Skeletal muscle satellite cell (primary cell): Measurements from ENCODE around the gene SORBS2.
A peak's percentile ranks its signal among the peaks of the same experiment; 100 is the strongest.

Experiments used
- H3K27me3 ChIP-seq: 2 replicates; pipeline ENCODE4 v1.7.0; 2013; ENCODE audit warnings: low read length; ENCODE audit not compliant: control insufficient read depth, insufficient read depth
- H3K36me3 ChIP-seq: 2 replicates; pipeline ENCODE4 v1.7.0; 2013; ENCODE audit warnings: mild to moderate bottlenecking, control low read depth, low read length; ENCODE audit not compliant: insufficient read depth
- H3K4me1 ChIP-seq: 2 replicates; pipeline ENCODE4 v1.7.0; 2013; ENCODE audit warnings: low read length; ENCODE audit not compliant: control insufficient read depth, insufficient read depth
- H3K4me2 ChIP-seq: 2 replicates; pipeline ENCODE4 v1.7.0; 2013; ENCODE audit warnings: mild to moderate bottlenecking, low read length
- H3K4me3 ChIP-seq: 2 replicates; pipeline ENCODE4 v1.7.0; 2013; ENCODE audit warnings: low read length
- H3K9ac ChIP-seq: 2 replicates; pipeline ENCODE4 v1.7.0; 2013; ENCODE audit warnings: mild to moderate bottlenecking, low read depth, low read length, moderate library complexity
- H3K9me3 ChIP-seq: replicated peaks from 2 replicates; pipeline ENCODE4 v1.7.0; 2013; ENCODE audit warnings: mild to moderate bottlenecking, control low read depth, low read length

The SORBS2 gene

GRCh38 chr4:185813133-185813532 lies 1.1 kb upstream of the SORBS2 start:
- Histone ChIP-seq H3K36me3 (no peaks in the 10 kb centered on the region), H3K9ac (no peak overlapping the region)

GRCh38 chr4:185810746-185811508 lies 1.1 kb downstream of the SORBS2 start:
- Histone ChIP-seq H3K27me3 (no peaks in the 10 kb centered on the region), H3K36me3 (no peaks in the 10 kb centered on the region), H3K9me3 (no peaks in the 10 kb centered on the region), H3K4me1 (peaks cover 9% of the 10 kb centered on the region), H3K9ac (no peak overlapping the region), H3K4me2 (peak overlapping the region; percentile 64), H3K4me3 (no peak overlapping the region)

More at GRCh38 chr4:185813133-185813532, 1.1 kb upstream of the SORBS2 start:
- Histone ChIP-seq H3K9me3 (no peaks in the 10 kb centered on the region), H3K4me1 (peaks cover 9% of the 10 kb centered on the region), H3K4me3 (no peak overlapping the region), H3K4me2 (no peak overlapping the region), H3K27me3 (no peaks in the 10 kb centered on the region)

- Histone ChIP-seq H3K4me1 (peaks cover 9% of the 10 kb centered on the region), H3K4me3 (no peak overlapping the region), H3K27me3 (no peaks in the 10 kb centered on the region), H3K9ac (no peak overlapping the region), H3K9me3 (no peaks in the 10 kb centered on the region), H3K4me2 (no peak overlapping the region), H3K36me3 (no peaks in the 10 kb centered on the region)
These were observed 2.4 kb downstream of the SORBS2 start for GRCh38 chr4:185809533-185810071.

GRCh38 chr4:185809121-185809520 lies 2.9 kb downstream of the SORBS2 start:
- H3K27me3 ChIP-seq: no peaks in the 10 kb centered on the region
- no peaks in the 10 kb centered on the region for H3K9me3 ChIP-seq
- no peak overlapping the region for H3K4me3 ChIP-seq
- H3K9ac ChIP-seq: no peak overlapping the region
- no peak overlapping the region for H3K4me2 ChIP-seq
- peaks cover 9% of the 10 kb centered on the region for H3K4me1 ChIP-seq
- H3K36me3 ChIP-seq: no peaks in the 10 kb centered on the region

GRCh38 chr4:185805979-185806378 lies 6.0 kb downstream of the SORBS2 start:
- no peak overlapping the region for H3K4me3 ChIP-seq
- no peak overlapping the region for H3K9ac ChIP-seq
- no peaks in the 10 kb centered on the region for H3K9me3 ChIP-seq
- no peaks in the 10 kb centered on the region for H3K36me3 ChIP-seq
- no peaks in the 10 kb centered on the region for H3K27me3 ChIP-seq
- H3K4me2 ChIP-seq: no peak overlapping the region
- H3K4me1 ChIP-seq: no peaks in the 10 kb centered on the region

- Histone ChIP-seq H3K4me1 (no peaks in the 10 kb centered on the region), H3K4me2 (no peak overlapping the region), H3K9me3 (no peaks in the 10 kb centered on the region), H3K27me3 (no peaks in the 10 kb centered on the region), H3K36me3 (no peaks in the 10 kb centered on the region), H3K9ac (no peak overlapping the region), H3K4me3 (no peak overlapping the region)
These were observed 6.7 kb downstream of the SORBS2 start for GRCh38 chr4:185805262-185805802.

- Histone ChIP-seq H3K27me3 (no peaks in the 10 kb centered on the region), H3K36me3 (no peaks in the 10 kb centered on the region), H3K9me3 (no peaks in the 10 kb centered on the region), H3K4me1 (no peaks in the 10 kb centered on the region), H3K4me3 (no peak overlapping the region), H3K9ac (no peak overlapping the region), H3K4me2 (no peak overlapping the region)
These were observed 9.0 kb downstream of the SORBS2 start for GRCh38 chr4:185803022-185803421.

- Histone ChIP-seq H3K4me3 (no peak overlapping the region), H3K9me3 (no peaks in the 10 kb centered on the region), H3K36me3 (no peaks in the 10 kb centered on the region), H3K4me2 (no peak overlapping the region), H3K4me1 (no peaks in the 10 kb centered on the region), H3K9ac (no peak overlapping the region), H3K27me3 (no peaks in the 10 kb centered on the region)
These were observed 10.5 kb downstream of the SORBS2 start for GRCh38 chr4:185801471-185801870.

GRCh38 chr4:185800266-185800945 lies 11.6 kb downstream of the SORBS2 start:
- no peak overlapping the region for H3K9ac ChIP-seq
- H3K4me3 ChIP-seq: no peak overlapping the region
- H3K27me3 ChIP-seq: no peaks in the 10 kb centered on the region
- no peaks in the 10 kb centered on the region for H3K9me3 ChIP-seq
- no peak overlapping the region for H3K4me2 ChIP-seq
- H3K36me3 ChIP-seq: no peaks in the 10 kb centered on the region
- H3K4me1 ChIP-seq: peaks cover 7% of the 10 kb centered on the region

GRCh38 chr4:185799442-185799841 lies 12.6 kb downstream of the SORBS2 start:
- no peaks in the 10 kb centered on the region for H3K27me3 ChIP-seq
- no peak overlapping the region for H3K4me2 ChIP-seq
- H3K36me3 ChIP-seq: no peaks in the 10 kb centered on the region
- no peak overlapping the region for H3K4me3 ChIP-seq
- peaks cover 7% of the 10 kb centered on the region for H3K4me1 ChIP-seq
- H3K9ac ChIP-seq: no peak overlapping the region
- no peaks in the 10 kb centered on the region for H3K9me3 ChIP-seq

GRCh38 chr4:185797596-185798338 lies 14.2 kb downstream of the SORBS2 start:
- Histone ChIP-seq H3K27me3 (no peaks in the 10 kb centered on the region), H3K4me3 (no peak overlapping the region), H3K4me2 (no peak overlapping the region), H3K36me3 (no peaks in the 10 kb centered on the region), H3K4me1 (peaks cover 12% of the 10 kb centered on the region), H3K9me3 (no peaks in the 10 kb centered on the region), H3K9ac (no peak overlapping the region)
